H1 (cell line): ENCODE measurements around the gene NWD2. TPM values are rescaled to one million over a fixed set of nuclear protein-coding genes. Genes with fewer than 3 reads are reported as not detected.

ENCODE experiments used
- CTCF ChIA-PET: fragments of 300-600 bp; sonication (Branson Sonifier 250); formaldehyde crosslinking; loops from one replicate; lab custom pipeline; 2021; ENCODE audit not compliant: partially characterized antibody; lab: Charles Lee
- POLR2A ChIA-PET: fragments of 300-600 bp; sonication (Branson Sonifier 250); formaldehyde crosslinking; loops from one replicate; lab custom pipeline; 2021; ENCODE audit warnings: inconsistent platforms; ENCODE audit not compliant: partially characterized antibody; lab: Charles Lee
- DNase-seq, 2 experiments: peaks; one replicate each; pipeline versions ENCODE4 v3.0.0 to v3.0.0-alpha.2; 2010 to 2022; ENCODE audit warnings: low spot score in 2 of 2, low read depth in 1 of 2, mixed read lengths in 1 of 2
- FAIRE-seq: peaks from 2 replicates; lab custom pipeline; 2011; peaks lifted over from hg19 to GRCh38; lab: Jason Lieb, UNC
- H2AFZ ChIP-seq: 2 replicates; pipeline ENCODE4 v1.8.1; 2012; ENCODE audit warnings: low read length, inconsistent platforms
- H2AK5ac ChIP-seq: 2 replicates; pipeline ENCODE4 v1.6.1; 2013; ENCODE audit warnings: low read depth, low read length
- H2BK120ac ChIP-seq: replicated peaks from 2 replicates; pipeline ENCODE3; 2013; ENCODE audit warnings: low read depth, low read length, inconsistent platforms
- H2BK12ac ChIP-seq: 2 replicates; pipeline ENCODE4 v1.6.1; 2013; ENCODE audit warnings: low read depth, low read length
- H2BK15ac ChIP-seq: 2 replicates; pipeline ENCODE4 v1.6.1; 2013; ENCODE audit warnings: low read length
- H2BK20ac ChIP-seq: 2 replicates; pipeline ENCODE4 v1.6.1; 2013; ENCODE audit warnings: low read length
- H2BK5ac ChIP-seq: 2 replicates; pipeline ENCODE4 v1.6.1; 2013; ENCODE audit warnings: low read depth, low read length
- H3K14ac ChIP-seq: 2 replicates; pipeline ENCODE4 v1.6.1; 2013; ENCODE audit warnings: inconsistent platforms; ENCODE audit not compliant: insufficient read length
- H3K18ac ChIP-seq: 2 replicates; pipeline ENCODE4 v1.6.1; 2013; ENCODE audit warnings: low read length; ENCODE audit errors: extremely low read depth
- H3K23ac ChIP-seq: 2 replicates; pipeline ENCODE4 v1.6.1; 2013; ENCODE audit warnings: inconsistent platforms; ENCODE audit not compliant: insufficient read length
- H3K23me2 ChIP-seq: 2 replicates; pipeline ENCODE4 v1.6.1; 2013; ENCODE audit warnings: low read depth, low read length
- H3K27ac ChIP-seq: 2 replicates; pipeline ENCODE4 v1.6.1; 2011; ENCODE audit warnings: low read depth, low read length, inconsistent platforms
- H3K27me3 ChIP-seq, 4 experiments: replicated peaks in 1 of 4; 1 replicate in 1 of 4; 2 replicates in 3 of 4; pipeline versions ENCODE4 v1.6.1 to v1.8.1; 2011 to 2013; ENCODE audit warnings: low read length in 3 of 4, mild to moderate bottlenecking in 3 of 4, inconsistent platforms in 2 of 4, mixed read lengths in 2 of 4, moderate library complexity in 1 of 4; ENCODE audit not compliant: control insufficient read depth in 3 of 4, insufficient read depth in 3 of 4; ENCODE audit errors: extremely low read depth in 1 of 4
- H3K36me3 ChIP-seq, 4 experiments: 2 replicates each; pipeline versions ENCODE4 v1.6.1 to v1.8.1; 2011 to 2013; ENCODE audit warnings: mild to moderate bottlenecking in 4 of 4, low read length in 3 of 4, moderate library complexity in 2 of 4, control low read depth in 1 of 4, inconsistent platforms in 1 of 4; ENCODE audit not compliant: insufficient read depth in 4 of 4, control insufficient read depth in 2 of 4
- H3K4ac ChIP-seq: replicated peaks from 2 replicates; pipeline ENCODE3; 2013; ENCODE audit warnings: low read length, low read depth, mixed read lengths, inconsistent platforms; ENCODE audit not compliant: insufficient read length
- H3K4me1 ChIP-seq, 4 experiments: replicated peaks in 1 of 4; 1 replicate in 1 of 4; 2 replicates in 3 of 4; pipeline versions ENCODE4 v1.6.1 to v1.8.1; 2011 to 2013; ENCODE audit warnings: low read length in 3 of 4, inconsistent platforms in 2 of 4, mixed read lengths in 1 of 4; ENCODE audit not compliant: insufficient read depth in 4 of 4, control insufficient read depth in 3 of 4
- H3K4me2 ChIP-seq, 2 experiments: 2 replicates each; pipeline versions ENCODE4 v1.6.1 to v1.8.1; 2011 to 2013; ENCODE audit warnings: low read depth in 2 of 2, low read length in 2 of 2, control low read depth in 1 of 2, inconsistent platforms in 1 of 2, mild to moderate bottlenecking in 1 of 2; ENCODE audit not compliant: insufficient read depth in 1 of 2
- H3K4me3 ChIP-seq, 4 experiments: fragments of 200-600, 300-600 bp in 1 of 4; sonication (generic), shearing (Covaris generic), sonication (Bioruptor Twin) in 1 of 4; 2 replicates each; pipeline versions ENCODE4 v1.5.1 to v1.8.1; 2011 to 2016; ENCODE audit warnings: low read length in 4 of 4, low read depth in 3 of 4, control low read depth in 2 of 4, inconsistent platforms in 2 of 4, mild to moderate bottlenecking in 2 of 4, mixed read lengths in 1 of 4, moderate library complexity in 1 of 4; ENCODE audit not compliant: insufficient read depth in 2 of 4; ENCODE audit errors: extremely low read depth in 1 of 4
- H3K56ac ChIP-seq: replicated peaks from 2 replicates; pipeline ENCODE3; 2013; ENCODE audit warnings: low read depth, mild to moderate bottlenecking, mixed read lengths, low read length, inconsistent platforms; ENCODE audit not compliant: insufficient read length
- H3K79me1 ChIP-seq: 2 replicates; pipeline ENCODE4 v1.6.1; 2013; ENCODE audit warnings: low read depth, low read length, control low read depth
- H3K79me2 ChIP-seq, 2 experiments: 2 replicates each; pipeline versions ENCODE4 v1.6.1 to v1.8.1; 2012 to 2013; ENCODE audit warnings: low read length in 2 of 2, mild to moderate bottlenecking in 2 of 2, inconsistent platforms in 1 of 2; ENCODE audit not compliant: insufficient read depth in 2 of 2, control insufficient read depth in 1 of 2
- H3K9ac ChIP-seq, 4 experiments: replicated peaks in 1 of 4; 1 replicate in 1 of 4; 2 replicates in 3 of 4; pipeline versions ENCODE4 v1.6.1 to v1.8.1; 2011 to 2013; ENCODE audit warnings: low read depth in 3 of 4, low read length in 3 of 4, control low read depth in 2 of 4, mild to moderate bottlenecking in 2 of 4, moderate library complexity in 2 of 4, inconsistent platforms in 1 of 4; ENCODE audit errors: extremely low read depth in 1 of 4
- H3K9me3 ChIP-seq, 2 experiments: 2 replicates each; pipeline versions ENCODE4 v1.6.1 to v1.8.1; 2012 to 2013; ENCODE audit warnings: mild to moderate bottlenecking in 2 of 2, moderate library complexity in 2 of 2, control low read depth in 1 of 2, inconsistent platforms in 1 of 2, low read depth in 1 of 2, low read length in 1 of 2, mixed read lengths in 1 of 2; ENCODE audit not compliant: insufficient read depth in 2 of 2
- H4K20me1 ChIP-seq, 2 experiments: replicated peaks in 1 of 2; 2 replicates each; pipeline versions ENCODE3 to v1.8.1; 2011 to 2013; ENCODE audit warnings: inconsistent platforms in 2 of 2, low read length in 2 of 2, mild to moderate bottlenecking in 1 of 2; ENCODE audit not compliant: insufficient read depth in 2 of 2, control insufficient read depth in 1 of 2
- H4K5ac ChIP-seq: 2 replicates; pipeline ENCODE4 v1.6.1; 2013; ENCODE audit warnings: low read length, low read depth, mixed read lengths, inconsistent platforms; ENCODE audit not compliant: insufficient read length
- H4K8ac ChIP-seq: 2 replicates; pipeline ENCODE4 v1.8.0; 2013; ENCODE audit warnings: mild to moderate bottlenecking, moderate library complexity, low read length, inconsistent platforms; ENCODE audit not compliant: insufficient read depth; ENCODE audit errors: extremely low read depth
- H4K91ac ChIP-seq: replicated peaks from 2 replicates; pipeline ENCODE3; 2013; ENCODE audit warnings: low read length, mixed read lengths, inconsistent platforms; ENCODE audit not compliant: insufficient read length
- ATF2 ChIP-seq: IDR thresholded peaks from 2 replicates; pipeline ENCODE4 v1.6.1; 2012; ENCODE audit warnings: low read length, inconsistent platforms
- BACH1 ChIP-seq: IDR thresholded peaks from 2 replicates; pipeline ENCODE4 v1.6.1; 2012; ENCODE audit warnings: low read length, improper control_type of control experiment
- CEBPB ChIP-seq: IDR thresholded peaks from 2 replicates; pipeline ENCODE4 v1.6.1; 2012; ENCODE audit warnings: low read depth, low read length
- CHD2 ChIP-seq: IDR thresholded peaks from 2 replicates; pipeline ENCODE4 v1.6.1; 2012; ENCODE audit warnings: low read length, improper control_type of control experiment
- EZH2 ChIP-seq: fragments of 200-600 bp; sonication (generic); IDR thresholded peaks from 2 replicates; pipeline ENCODE4 v1.7.1; 2012; ENCODE audit warnings: low read depth, mild to moderate bottlenecking, moderate library complexity, low read length, inconsistent platforms; ENCODE audit not compliant: severe bottlenecking
- JUND ChIP-seq: IDR thresholded peaks from 2 replicates; pipeline ENCODE4 v1.6.1; 2011; ENCODE audit warnings: mild to moderate bottlenecking, improper control_type of control experiment, low read length
- MAX ChIP-seq: IDR thresholded peaks from 2 replicates; pipeline ENCODE4 v1.6.1; 2012; ENCODE audit warnings: inconsistent platforms
- NRF1 ChIP-seq: IDR thresholded peaks from 2 replicates; pipeline ENCODE4 v1.6.1; 2011; ENCODE audit warnings: mild to moderate bottlenecking, low read depth, low read length, improper control_type of control experiment
- RAD21 ChIP-seq, 2 experiments: IDR thresholded peaks in 1 of 2; conservative IDR thresholded peaks in 1 of 2; 2 replicates each; pipeline ENCODE4 v1.6.1; 2011; ENCODE audit warnings: low read depth in 2 of 2, low read length in 2 of 2, improper control_type of control experiment in 1 of 2, inconsistent platforms in 1 of 2, mild to moderate bottlenecking in 1 of 2, moderate library complexity in 1 of 2
- TAF7 ChIP-seq: optimal IDR thresholded peaks from 2 replicates; pipeline ENCODE3; 2011; ENCODE audit warnings: low read depth, mild to moderate bottlenecking, inconsistent platforms, low read length, moderate library complexity, borderline replicate concordance
- TEAD4 ChIP-seq: IDR thresholded peaks from 2 replicates; pipeline ENCODE4 v1.6.1; 2012; ENCODE audit warnings: low read depth, low read length, inconsistent platforms, mixed read lengths
- WGBS, 2 experiments: shearing (Covaris generic) in 1 of 2; methylation state at CpG; one replicate each; pipeline versions ENCODE4 v1.1.6 to v1.1.7; 2013 to 2015; ENCODE audit warnings: low lambda C conversion rate in 2 of 2, mixed read lengths in 2 of 2, inconsistent platforms in 1 of 2, low coverage in 1 of 2, missing lambda C conversion rate in 1 of 2; ENCODE audit not compliant: insufficient replicate concordance in 2 of 2, insufficient coverage in 1 of 2, insufficient read length in 1 of 2; ENCODE audit errors: extremely low coverage in 1 of 2, missing lambda C conversion rate in 1 of 2; 5-methylcytosine and 5-hydroxymethylcytosine counted together
- polyA plus RNA-seq, 7 experiments: library from polyadenylated mRNA; depleted of rRNA in 3 of 7; stranded (reverse) in 5 of 7; unstranded in 2 of 7; fragments of >200 nt in 5 of 7; fragments of 200-250 nt in 2 of 7; gene quantifications; 1 replicate in 5 of 7; 2 replicates in 1 of 7; 4 replicates in 1 of 7; pipeline versions ENCODE4 v1.2.1 to v1.2.3, GENCODE V29; 2011 to 2013; ENCODE audit warnings: missing spikeins in 2 of 7, mixed read lengths in 2 of 7
- total RNA-seq: library from RNA; stranded (reverse); fragmentation: NEBNext Ultra II Directional; extraction: Animal tissue kit (Norgen Biotek cat#: 25700); gene quantifications from 2 replicates; pipeline ENCODE4 v1.2.1, GENCODE V29; 2021

Gene NWD2
- total and polyA plus RNA-seq, 2 of the 8 experiments (the other 6 are each of a cell fraction or from before 2014, with no cell fraction given) = under 0.01 TPM; not detected in 1

GRCh38 chr4:37415845-37416369, 171.4 kb downstream of the NWD2 start:
- ChIA-PET POLR2A (no interaction called here), CTCF (no interaction called here)
- H2BK15ac ChIP-seq = no peak overlapping the region
- TF ChIP-seq NRF1 = no peak
- TF ChIP-seq CHD2 = no peak
- no peak for TF ChIP-seq BACH1
- TF ChIP-seq TEAD4 = peak; percentile 79
- no peak for TF ChIP-seq TAF7
- peak; percentile 76; the same call in 1 of the 2 replicates for TF ChIP-seq CEBPB
- TF ChIP-seq EZH2 = no peak
- TF ChIP-seq MAX = no peak
- no peak for TF ChIP-seq JUND
- no peak for TF ChIP-seq RAD21 (IDR thresholded peaks at IDR 0.05 in 1 of 2, conservative IDR thresholded peaks at IDR 0.05 in 1 of 2; ENCODE audit: low read depth in 2 of 2, low read length in 2 of 2)
- TF ChIP-seq ATF2 = no peak
- no peak overlapping the region for H2BK20ac ChIP-seq
- no peak overlapping the region for H4K91ac ChIP-seq
- H3K4me1 ChIP-seq = peaks cover 0 to 4% (median 0%) of the 10 kb centered on the region in 4 experiments; a peak in 3 of 7 replicates
- H3K27me3 ChIP-seq = no peaks in the 10 kb centered on the region
- H3K4ac ChIP-seq = no peak overlapping the region
- no peak overlapping the region for H3K4me3 ChIP-seq
- H3K79me1 ChIP-seq = no peaks in the 10 kb centered on the region
- H3K9ac ChIP-seq = peak overlapping the region in 1 of 4 experiments; percentile 18; a peak in 2 of 7 replicates
- no peaks in the 10 kb centered on the region for H3K79me2 ChIP-seq
- no peak overlapping the region for H4K5ac ChIP-seq
- no peaks in the 10 kb centered on the region for H3K36me3 ChIP-seq
- no peak overlapping the region for H2BK5ac ChIP-seq
- no peak overlapping the region for H3K14ac ChIP-seq
- 0 out of 2 replicates have a peak overlapping the region, but pooled peaks have one; percentile 14 for H2BK12ac ChIP-seq
- no peak overlapping the region for H3K23ac ChIP-seq
- H2AK5ac ChIP-seq = no peak overlapping the region
- H4K8ac ChIP-seq = no peak overlapping the region; the same call in 1 of the 2 replicates
- DNase-seq = no peak
- no peaks in the 10 kb centered on the region for H3K9me3 ChIP-seq
- no peak for FAIRE-seq
- H4K20me1 ChIP-seq = no peaks in the 10 kb centered on the region
- H2BK120ac ChIP-seq = no peak overlapping the region
- H3K56ac ChIP-seq = no peak overlapping the region
- H3K23me2 ChIP-seq = no peaks in the 10 kb centered on the region
- no peak overlapping the region for H3K27ac ChIP-seq
- no peak overlapping the region; the same call in 1 of the 2 replicates for H2AFZ ChIP-seq
- H3K18ac ChIP-seq = no peak overlapping the region
- WGBS, 2 experiments = 91% methylated on average over 5 of the region's 5 CpGs; no CpG with 5 or more reads in 1 of the 2 experiments
- H3K4me2 ChIP-seq = no peak overlapping the region
